SH-SY5Y (cell line): ENCODE measurements around the gene SUN2.

Experiments
- GATA2 ChIP-seq: IDR thresholded peaks from 2 replicates; pipeline ENCODE4 v1.6.1; 2011; ENCODE audit warnings: mild to moderate bottlenecking, low read depth, low read length
- GATA3 ChIP-seq: IDR thresholded peaks from 2 replicates; pipeline ENCODE4 v1.6.1; 2011; ENCODE audit warnings: low read depth, mild to moderate bottlenecking, low read length, moderate library complexity

DNA sequence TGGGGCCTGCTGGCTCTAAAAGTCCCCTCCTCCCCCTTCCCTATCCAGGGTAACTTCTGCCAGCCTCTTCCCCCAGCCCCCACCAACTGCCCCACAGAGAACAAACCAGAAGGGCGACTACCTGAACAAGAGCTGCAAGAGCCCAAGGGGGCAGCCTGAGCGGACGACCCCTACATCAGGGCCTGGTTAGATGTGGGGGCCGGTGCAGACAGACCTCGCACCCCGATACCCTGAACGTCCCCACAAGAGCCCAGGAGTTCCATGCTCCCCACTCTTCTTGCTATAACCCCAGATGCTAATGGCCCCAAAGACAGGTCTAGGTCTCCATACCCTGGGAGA is 20.7 kb downstream of the SUN2 start:
- TF ChIP-seq GATA2 (no peak), GATA3 (no peak)
